Mesodermal cell (in vitro differentiated cells): ENCODE results near the gene TTC28.

Experiments
- H3K27ac ChIP-seq: 2 replicates; pipeline ENCODE4 v1.7.0; 2013; ENCODE audit warnings: mild to moderate bottlenecking, low read depth, low read length, moderate library complexity; ENCODE audit not compliant: severe bottlenecking
- H3K36me3 ChIP-seq: 2 replicates; pipeline ENCODE4 v1.7.1; 2013; ENCODE audit warnings: mild to moderate bottlenecking, low read length, moderate library complexity; ENCODE audit not compliant: control insufficient read depth, insufficient read depth
- H3K4me1 ChIP-seq: one replicate; pipeline ENCODE4 v1.7.1; 2013; ENCODE audit warnings: mild to moderate bottlenecking, low read length; ENCODE audit not compliant: insufficient read depth, control insufficient read depth, poor library complexity, severe bottlenecking
- H3K4me3 ChIP-seq: 2 replicates; pipeline ENCODE4 v1.7.0; 2013; ENCODE audit warnings: low read length, control low read depth, mild to moderate bottlenecking; ENCODE audit not compliant: insufficient read depth, poor library complexity, severe bottlenecking; ENCODE audit errors: extremely low read depth
- H3K9me3 ChIP-seq: 2 replicates; pipeline ENCODE4 v1.7.1; 2013; ENCODE audit warnings: mild to moderate bottlenecking, low read length, moderate library complexity; ENCODE audit not compliant: control insufficient read depth
- WGBS, 2 experiments: methylation state at CpG; one replicate each; pipeline ENCODE4 v1.1.5; 2013; ENCODE audit warnings: missing lambda C conversion rate in 2 of 2; ENCODE audit not compliant: insufficient coverage in 2 of 2; 5-methylcytosine and 5-hydroxymethylcytosine counted together

The TTC28 gene

GRCh38 chr22:28282405-28283067 lies 397.1 kb downstream of the TTC28 start:
- Histone ChIP-seq H3K27ac (no peak overlapping the region), H3K4me3 (no peak overlapping the region), H3K9me3 (no peaks in the 10 kb centered on the region), H3K4me1 (no peaks in the 10 kb centered on the region), H3K36me3 (no peaks in the 10 kb centered on the region)
- no CpG with 5 or more reads among the region's 3 CpGs for WGBS, 2 experiments

- H3K4me3 ChIP-seq, result no peak overlapping the region
- no peaks in the 10 kb centered on the region for H3K4me1 ChIP-seq
- WGBS, 2 experiments, result no CpG with 5 or more reads among the region's 2 CpGs
- no peaks in the 10 kb centered on the region for H3K36me3 ChIP-seq
- H3K9me3 ChIP-seq, result no peaks in the 10 kb centered on the region
- no peak overlapping the region for H3K27ac ChIP-seq
These were observed 399.8 kb downstream of the TTC28 start for GRCh38 chr22:28279888-28280287.

GRCh38 chr22:28269277-28269676 lies 410.4 kb downstream of the TTC28 start:
- no CpG with 5 or more reads among the region's 2 CpGs for WGBS, 2 experiments
- Histone ChIP-seq H3K36me3 (no peaks in the 10 kb centered on the region), H3K27ac (no peak overlapping the region), H3K4me3 (no peak overlapping the region), H3K4me1 (no peaks in the 10 kb centered on the region), H3K9me3 (no peaks in the 10 kb centered on the region)

- no peak overlapping the region for H3K4me3 ChIP-seq
- 93 to 100% methylated on average over 2 of the region's 5 CpGs for WGBS, 2 experiments
- H3K9me3 ChIP-seq, result no peaks in the 10 kb centered on the region
These were observed 410.8 kb downstream of the TTC28 start for GRCh38 chr22:28268850-28269249.

GRCh38 chr22:28268171-28268570 lies 411.5 kb downstream of the TTC28 start:
- no peak overlapping the region for H3K4me3 ChIP-seq
- no peaks in the 10 kb centered on the region for H3K4me1 ChIP-seq
- H3K27ac ChIP-seq, result no peak overlapping the region
- no peaks in the 10 kb centered on the region for H3K9me3 ChIP-seq
- H3K36me3 ChIP-seq, result no peaks in the 10 kb centered on the region
- WGBS, 2 experiments, result 89 to 90% methylated on average over 1 to 2 of the region's 3 CpGs

More at GRCh38 chr22:28268850-28269249, 410.8 kb downstream of the TTC28 start:
- no peaks in the 10 kb centered on the region for H3K4me1 ChIP-seq
- no peaks in the 10 kb centered on the region for H3K36me3 ChIP-seq
- no peak overlapping the region for H3K27ac ChIP-seq

GRCh38 chr22:28260619-28261018 lies 419.0 kb downstream of the TTC28 start:
- no peaks in the 10 kb centered on the region for H3K4me1 ChIP-seq
- no peak overlapping the region for H3K4me3 ChIP-seq
- no peaks in the 10 kb centered on the region for H3K36me3 ChIP-seq
- no peaks in the 10 kb centered on the region for H3K9me3 ChIP-seq
- H3K27ac ChIP-seq, result no peak overlapping the region
- 80% methylated on average over 1 of the region's 2 CpGs for WGBS, 2 experiments

GRCh38 chr22:28259774-28260312 lies 419.8 kb downstream of the TTC28 start:
- Histone ChIP-seq H3K4me3 (no peak overlapping the region), H3K27ac (no peak overlapping the region), H3K4me1 (no peaks in the 10 kb centered on the region), H3K36me3 (no peaks in the 10 kb centered on the region), H3K9me3 (no peaks in the 10 kb centered on the region)
- WGBS, 2 experiments, result 80% methylated on average over 1 of the region's 2 CpGs; no CpG with 5 or more reads in 1 of the 2 experiments

- no CpG with 5 or more reads among the region's 1 CpG for WGBS, 2 experiments
- H3K36me3 ChIP-seq, result no peaks in the 10 kb centered on the region
- H3K4me1 ChIP-seq, result no peaks in the 10 kb centered on the region
- H3K9me3 ChIP-seq, result no peaks in the 10 kb centered on the region
- no peak overlapping the region for H3K27ac ChIP-seq
- no peak overlapping the region for H3K4me3 ChIP-seq
These were observed 425.2 kb downstream of the TTC28 start for GRCh38 chr22:28254396-28254795.

- no peak overlapping the region for H3K4me3 ChIP-seq
- no CpG with 5 or more reads among the region's 2 CpGs for WGBS, 2 experiments
These were observed 427.1 kb downstream of the TTC28 start for GRCh38 chr22:28252539-28252938.

GRCh38 chr22:28250036-28250695 lies 429.5 kb downstream of the TTC28 start:
- no peaks in the 10 kb centered on the region for H3K9me3 ChIP-seq
- H3K4me1 ChIP-seq, result no peaks in the 10 kb centered on the region
- no peak overlapping the region for H3K27ac ChIP-seq
- no peak overlapping the region for H3K4me3 ChIP-seq
- no peaks in the 10 kb centered on the region for H3K36me3 ChIP-seq
- no CpG with 5 or more reads among the region's 2 CpGs for WGBS, 2 experiments

More at GRCh38 chr22:28252539-28252938, 427.1 kb downstream of the TTC28 start:
- Histone ChIP-seq H3K9me3 (no peaks in the 10 kb centered on the region), H3K36me3 (no peaks in the 10 kb centered on the region), H3K27ac (no peak overlapping the region), H3K4me1 (no peaks in the 10 kb centered on the region)

GRCh38 chr22:28249402-28249801 lies 430.2 kb downstream of the TTC28 start:
- Histone ChIP-seq H3K9me3 (no peaks in the 10 kb centered on the region), H3K4me3 (no peak overlapping the region), H3K36me3 (no peaks in the 10 kb centered on the region), H3K27ac (no peak overlapping the region), H3K4me1 (peaks cover under 1% of the 10 kb centered on the region)
- WGBS, 2 experiments, result 29% methylated on average over 1 of the region's 2 CpGs; no CpG with 5 or more reads in 1 of the 2 experiments
